Spleen (tissue), 7 donors: ENCODE data around the gene CALM1.

ENCODE experiments used
- CTCF ChIP-seq, 11 experiments: fragments of 200-600 bp in 7 of 11; fragments of 450-650 bp in 4 of 11; sonication (generic) in 4 of 11; IDR thresholded peaks in 8 of 11; conservative IDR thresholded peaks in 3 of 11; 1 replicate in 7 of 11; 2 replicates in 4 of 11; pipeline versions ENCODE4 v1.4.0 to v1.8.0; 2016 to 2021; ENCODE audit warnings: antibody characterized with exemption in 11 of 11, inconsistent platforms in 4 of 11, mild to moderate bottlenecking in 1 of 11
- POLR2AphosphoS5 ChIP-seq, 3 donors: sonication (generic); formaldehyde crosslinking; IDR thresholded peaks; one replicate each; pipeline ENCODE4 v1.5.1; 2017; ENCODE audit warnings: antibody characterized with exemption in 3 of 3
- donor health status: DM: no; HTN: no; CAD: no; lungs with moderate emphysema.
- donor health status: DM: no; HTN: no; CAD: no.
- donor health status: DM: no; HTN: no; CAD: no.

GRCh38 chr14:90457186-90457585 is 60.4 kb downstream of the CALM1 start:
- no peak for TF ChIP-seq CTCF (IDR thresholded peaks at IDR 0.05 in 8 of 11, conservative IDR thresholded peaks at IDR 0.05 in 3 of 11)
- TF ChIP-seq POLR2AphosphoS5 (IDR thresholded peaks at IDR 0.05): no peak
